Uterus (tissue), 2 donors: ENCODE results near the gene SAP30BP.

Experiments
- CTCF ChIP-seq, 4 experiments: fragments of 200-600 bp in 2 of 4; fragments of 450-650 bp in 2 of 4; sonication (generic) in 2 of 4; IDR thresholded peaks; one replicate each; pipeline ENCODE4 v1.5.1; 2016 to 2019; ENCODE audit warnings: antibody characterized with exemption in 4 of 4, mild to moderate bottlenecking in 2 of 4, moderate library complexity in 1 of 4
- POLR2A ChIP-seq, 2 donors: fragments of 450-650 bp; IDR thresholded peaks; one replicate each; pipeline ENCODE4 v1.6.1; 2016; ENCODE audit warnings: antibody characterized with exemption in 2 of 2, mild to moderate bottlenecking in 1 of 2, moderate library complexity in 1 of 2

GRCh38 chr17:75722076-75722475, 54.9 kb downstream of the SAP30BP start:
- TF ChIP-seq CTCF (IDR thresholded peaks at IDR 0.05): no peak
- TF ChIP-seq POLR2A (IDR thresholded peaks at IDR 0.05): no peak
